Activated CD8-positive, alpha-beta memory T cell treated with anti-CD3 and anti-CD28 coated beads, Interleukin-2, amount 50 U/mL, for 1 hour (primary cell): Measurements from ENCODE around the gene MED16.
"Not testable (repeated sequence)": the region's sequence is repeated elsewhere in the genome, so short reads cannot be mapped to it uniquely, and the experiment has no call there.

Experiments used
- DNase-seq: peaks from one replicate; pipeline ENCODE4 v3.0.0-alpha.2; 2020; ENCODE audit errors: extremely low read depth

Gene MED16

DNA sequence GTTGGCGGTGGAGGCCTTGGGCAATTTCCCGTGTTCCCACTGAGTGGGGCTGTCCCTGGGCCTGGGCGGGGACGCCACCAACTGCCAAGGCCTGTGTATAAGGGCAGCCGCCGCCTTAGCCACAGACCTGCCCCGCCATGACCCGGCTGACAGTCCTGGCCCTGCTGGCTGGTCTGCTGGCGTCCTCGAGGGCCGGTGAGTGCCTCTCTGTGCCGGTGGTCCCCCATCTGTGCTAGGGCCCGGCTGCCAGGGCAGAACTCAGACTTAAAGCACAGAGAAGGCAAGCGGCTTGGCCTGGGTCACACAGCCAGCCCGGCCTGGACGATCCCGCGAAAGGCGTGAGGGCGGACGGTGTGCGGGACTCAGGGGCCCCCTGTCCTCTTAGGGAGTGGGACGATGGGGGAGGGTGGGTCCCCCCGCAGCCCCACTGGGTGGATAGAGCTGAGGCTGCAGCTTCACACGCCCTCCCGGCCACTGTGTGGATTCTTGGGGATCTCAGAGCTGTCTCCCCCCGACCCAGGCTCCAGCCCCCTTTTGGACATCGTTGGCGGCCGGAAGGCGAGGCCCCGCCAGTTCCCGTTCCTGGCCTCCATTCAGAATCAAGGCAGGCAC is 65.2 kb downstream of the MED16 start, which contains the start of gene AZU1:
Gene AZU1 (plus strand): TSS at position 128 of the 612 bp plus-strand sequence. CDS start 10 bp downstream, at position 138.
- DNase-seq = no peak

DNA sequence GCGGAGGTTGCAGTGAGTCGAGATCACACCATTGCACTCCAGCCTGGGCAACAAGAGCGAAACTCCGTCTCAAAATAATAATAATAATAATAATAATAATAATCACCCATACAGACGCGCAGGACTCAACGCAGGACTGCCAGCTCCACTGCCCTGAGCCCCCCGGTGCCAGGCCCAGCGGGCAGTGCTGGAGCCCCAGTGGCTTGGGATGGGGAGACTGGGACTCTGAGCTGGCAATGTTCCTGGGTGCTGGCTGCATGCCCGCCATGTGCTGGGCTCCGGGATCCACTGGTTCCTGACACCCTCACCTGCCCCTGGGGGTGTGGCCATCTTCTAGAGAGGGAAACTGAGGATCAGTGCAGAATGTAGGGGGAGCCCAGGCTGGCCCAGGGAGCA is 65.7 kb downstream of the MED16 start:
- no peak for DNase-seq

DNA sequence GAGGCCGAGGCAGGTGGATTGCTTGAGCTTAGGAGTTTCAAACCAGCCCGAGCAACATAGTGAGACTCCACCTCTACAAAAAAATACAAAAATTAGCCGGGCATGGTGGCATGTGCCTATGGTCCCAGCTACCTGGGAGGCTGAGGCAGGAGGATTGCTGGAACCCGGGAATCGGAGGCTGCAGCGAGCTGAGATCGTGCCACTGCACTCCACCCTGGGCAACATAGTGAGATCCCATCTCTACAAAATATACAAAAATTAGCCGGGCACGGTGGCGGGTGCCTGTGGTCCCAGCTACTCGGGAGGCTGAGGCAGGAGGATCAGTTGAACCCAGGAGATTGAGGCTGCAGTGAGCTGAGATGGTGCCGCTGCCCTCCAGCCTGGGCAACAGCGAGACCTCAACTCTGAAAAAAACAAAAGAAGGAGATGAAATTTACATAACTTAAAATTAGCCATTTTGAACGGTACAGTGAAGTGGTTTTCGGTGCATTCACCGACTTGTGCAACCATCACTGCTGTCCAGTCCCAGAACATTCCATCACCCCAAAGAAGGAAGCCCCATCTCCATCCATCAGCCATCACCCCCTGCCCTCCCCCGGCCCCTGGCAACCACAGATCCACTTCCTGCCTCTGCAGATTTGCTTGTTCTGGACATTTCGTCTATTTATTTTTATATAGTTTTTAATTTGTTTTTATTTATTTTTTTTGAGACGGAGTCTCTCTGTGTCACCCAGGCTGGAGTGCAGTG is 66.9 kb downstream of the MED16 start:
- no peak for DNase-seq

DNA sequence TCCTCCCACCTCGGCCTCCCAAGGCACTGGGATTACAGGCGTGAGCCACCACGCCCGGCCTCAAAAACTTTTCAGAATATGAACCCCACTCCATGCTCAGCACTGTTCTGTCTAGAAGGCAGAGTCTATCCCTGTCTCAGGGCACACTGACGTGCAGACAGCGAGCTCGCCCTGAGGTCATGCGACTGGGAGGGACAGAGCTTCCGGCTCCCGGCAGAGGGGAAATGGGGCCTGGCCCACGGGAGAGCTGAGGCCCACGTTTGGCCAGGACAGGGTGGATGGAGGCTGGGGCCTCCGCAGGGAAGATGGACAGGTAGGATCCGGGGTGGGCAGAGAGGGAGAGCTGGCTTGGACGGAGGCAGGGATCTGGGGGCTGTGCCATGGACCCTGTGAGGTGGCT is 68.1 kb downstream of the MED16 start:
- no peak for DNase-seq

DNA sequence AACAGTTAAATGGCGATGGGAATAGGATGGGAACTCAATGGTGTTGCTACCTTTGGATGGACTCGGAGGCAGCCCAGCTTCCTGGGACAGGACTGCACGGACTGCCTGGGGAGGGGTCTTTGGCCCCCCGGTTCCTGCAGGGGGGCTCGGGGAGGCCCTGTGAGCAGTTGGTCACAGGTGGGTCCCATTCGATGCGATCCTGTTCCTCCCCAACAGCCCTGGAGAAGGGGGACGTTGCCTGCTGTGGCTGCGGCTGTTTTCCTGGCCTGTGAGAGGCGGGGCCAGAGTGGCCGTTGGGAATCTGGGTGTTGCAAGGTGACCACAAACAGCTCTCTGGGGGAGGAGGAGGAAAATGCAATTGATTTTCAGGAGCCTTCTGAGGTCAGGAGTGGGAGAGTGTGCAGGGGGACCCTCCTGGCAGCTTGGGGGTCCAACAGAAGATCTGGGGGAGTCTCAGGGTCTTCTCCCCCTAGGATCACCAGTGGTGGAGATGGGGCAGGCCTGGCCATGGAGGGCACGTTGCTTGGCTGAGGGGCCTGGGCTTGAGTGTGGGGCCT is 69.3 kb downstream of the MED16 start:
- no peak for DNase-seq

DNA sequence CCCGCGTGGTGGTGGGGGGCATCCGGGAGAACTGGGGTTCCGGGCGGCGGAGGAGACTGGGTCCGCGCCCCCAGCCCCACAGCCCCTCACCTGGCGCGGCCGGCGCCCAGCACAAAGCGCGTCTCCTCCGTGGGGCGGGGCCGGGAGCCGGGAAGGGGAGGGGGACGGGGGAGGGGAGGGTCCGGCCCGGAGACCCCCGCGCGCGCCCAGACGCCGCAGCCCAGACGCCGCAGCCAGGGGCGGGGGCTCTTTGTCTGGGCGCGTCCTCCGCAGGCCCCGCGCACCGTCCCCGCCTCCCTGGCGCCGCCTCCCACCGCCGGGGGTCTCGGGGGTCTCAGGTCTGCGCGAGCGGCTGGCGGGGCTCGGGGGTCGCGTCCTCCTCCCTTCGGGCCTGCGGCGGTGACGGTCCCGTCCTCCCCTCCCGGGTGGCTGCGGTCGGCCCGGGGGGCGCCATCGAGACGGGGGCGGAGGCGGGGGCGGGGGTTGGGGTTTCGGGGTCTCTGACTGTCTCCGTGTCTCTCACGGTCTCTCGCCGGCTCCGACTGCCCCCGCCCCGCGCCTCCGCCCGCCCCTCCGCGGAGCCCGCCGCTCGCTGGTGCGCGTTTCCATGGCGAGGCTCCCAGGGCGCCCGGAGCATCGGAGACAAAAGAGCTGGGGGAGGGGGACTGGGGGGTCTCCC is 71.0 kb downstream of the MED16 start, which contains the start of gene PLPPR3:
Gene PLPPR3 (minus strand): TSS at position 131 of the 679 bp plus-strand sequence. CDS start 396 bp downstream, outside the sequence.
- no peak for DNase-seq

DNA sequence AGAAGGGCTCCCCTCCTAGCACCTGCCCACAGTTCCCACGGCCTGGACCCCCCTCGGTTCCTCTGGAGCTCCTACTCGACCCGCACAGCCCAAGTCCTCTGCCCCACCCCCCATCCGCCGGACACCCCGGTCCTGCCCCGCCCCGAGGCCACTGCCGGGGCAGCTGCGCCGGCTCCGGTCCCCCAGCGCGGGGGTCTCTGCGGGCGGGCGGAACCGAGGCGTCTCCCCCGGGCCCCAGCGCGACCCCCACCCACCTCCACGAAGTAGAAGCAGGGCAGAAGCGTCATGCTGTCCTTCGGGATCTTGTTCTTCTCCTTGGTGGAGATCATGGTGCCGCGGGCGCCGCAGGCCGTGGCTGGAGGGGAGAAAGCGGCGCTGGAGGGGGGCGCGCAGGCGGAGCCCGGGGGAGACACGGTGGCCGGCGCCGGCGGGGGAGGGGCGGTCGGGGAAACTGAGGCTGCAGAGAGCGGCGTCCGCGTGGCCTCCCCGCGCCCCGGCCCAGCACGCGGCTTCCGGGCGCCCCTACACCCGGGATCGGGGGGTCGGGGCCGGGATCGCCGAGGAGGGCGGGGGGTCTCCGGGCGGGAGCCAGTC is 71.7 kb downstream of the MED16 start:
- DNase-seq = no peak

DNA sequence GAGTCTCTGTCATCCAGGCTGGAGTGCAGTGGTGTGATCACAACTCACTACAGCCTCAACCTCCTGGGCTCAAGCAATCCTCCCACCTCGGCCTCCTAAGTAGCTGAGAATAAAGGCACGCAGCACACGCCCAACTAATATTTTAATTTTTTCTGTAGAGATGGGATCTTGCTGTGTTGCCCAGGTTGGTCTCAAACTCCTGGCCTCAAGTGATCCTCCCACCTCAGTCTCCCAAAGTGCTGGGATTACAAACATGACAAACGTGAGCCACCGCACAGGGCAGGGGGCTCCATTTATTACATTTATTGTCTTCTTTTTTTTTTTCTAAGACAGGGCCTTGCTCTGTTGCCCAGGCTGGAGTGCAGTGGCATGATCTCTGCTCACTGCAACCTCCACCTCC is 72.8 kb downstream of the MED16 start:
- not testable (repeated sequence) for DNase-seq
